ENCODE data around the gene VAV3. TPM values are rescaled to one million over a fixed set of nuclear protein-coding genes. Genes with fewer than 3 reads are reported as not detected.
A peak's percentile ranks its signal among the peaks of the same experiment; 100 is the strongest.

VAV3 gene
- total RNA-seq, 2 experiments from 2014 or later = 2.3 to 8.3 TPM

DNA sequence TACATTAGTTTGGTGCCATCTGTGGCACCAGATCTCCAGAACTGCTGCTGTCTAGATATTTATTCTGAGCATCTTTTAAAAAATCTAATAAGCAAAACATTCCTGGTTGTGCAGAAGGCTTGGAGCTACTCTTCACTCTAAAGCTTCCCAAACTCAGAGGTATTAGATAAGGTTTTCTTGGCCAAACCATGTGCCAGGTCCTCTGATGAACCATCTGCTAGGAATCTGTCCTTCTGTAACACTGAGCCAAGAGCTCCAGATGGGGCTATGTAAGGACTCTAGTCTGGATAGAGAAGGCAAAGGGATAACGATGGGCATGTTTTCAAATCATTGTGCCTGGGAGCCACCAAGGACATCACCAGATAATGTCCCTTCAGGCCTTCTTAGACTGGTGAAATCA, 413.5 kb downstream of the VAV3 start:
- Histone ChIP-seq H3K27ac (ENCODE audit: low read depth, low read length, poor library complexity, severe bottlenecking) (no peak overlapping the region), H3K36me3 (ENCODE audit: insufficient read depth, low read length) (no peaks in the 10 kb centered on the region), H3K4me1 (ENCODE audit: insufficient read depth, low read length, poor library complexity, severe bottlenecking) (no peaks in the 10 kb centered on the region), H3K79me2 (ENCODE audit: insufficient read depth, low read depth, low read length) (no peaks in the 10 kb centered on the region), H3K4me3 (ENCODE audit: low read depth, low read length, poor library complexity, severe bottlenecking) (no peak overlapping the region), H3K4me2 (ENCODE audit: low read length) (no peak overlapping the region), H3K9me3 (ENCODE audit: low read length) (no peaks in the 10 kb centered on the region), H2AFZ (ENCODE audit: low read length) (no peak overlapping the region), H4K20me1 (ENCODE audit: insufficient read depth, low read length) (no peaks in the 10 kb centered on the region), H3K9me2 (ENCODE audit: insufficient read depth, low read length) (no peaks in the 10 kb centered on the region)
- TF ChIP-seq EZH2phosphoT487 (IDR thresholded peaks at IDR 0.05; ENCODE audit: borderline replicate concordance, low read depth, low read length) = no peak
- TF ChIP-seq, protein P1, sequence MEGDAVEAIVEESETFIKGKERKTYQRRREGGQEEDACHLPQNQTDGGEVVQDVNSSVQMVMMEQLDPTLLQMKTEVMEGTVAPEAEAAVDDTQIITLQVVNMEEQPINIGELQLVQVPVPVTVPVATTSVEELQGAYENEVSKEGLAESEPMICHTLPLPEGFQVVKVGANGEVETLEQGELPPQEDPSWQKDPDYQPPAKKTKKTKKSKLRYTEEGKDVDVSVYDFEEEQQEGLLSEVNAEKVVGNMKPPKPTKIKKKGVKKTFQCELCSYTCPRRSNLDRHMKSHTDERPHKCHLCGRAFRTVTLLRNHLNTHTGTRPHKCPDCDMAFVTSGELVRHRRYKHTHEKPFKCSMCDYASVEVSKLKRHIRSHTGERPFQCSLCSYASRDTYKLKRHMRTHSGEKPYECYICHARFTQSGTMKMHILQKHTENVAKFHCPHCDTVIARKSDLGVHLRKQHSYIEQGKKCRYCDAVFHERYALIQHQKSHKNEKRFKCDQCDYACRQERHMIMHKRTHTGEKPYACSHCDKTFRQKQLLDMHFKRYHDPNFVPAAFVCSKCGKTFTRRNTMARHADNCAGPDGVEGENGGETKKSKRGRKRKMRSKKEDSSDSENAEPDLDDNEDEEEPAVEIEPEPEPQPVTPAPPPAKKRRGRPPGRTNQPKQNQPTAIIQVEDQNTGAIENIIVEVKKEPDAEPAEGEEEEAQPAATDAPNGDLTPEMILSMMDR (conservative IDR thresholded peaks at IDR 0.05; ENCODE audit: low read length) = no peak
- no peak for DNase-seq (ENCODE audit: low spot score)
- intact Hi-C loops (cut with micrococcal nuclease; ENCODE audit: unreplicated experiment) = no loop called here
- CTCF ChIA-PET (ENCODE audit: unreplicated experiment) = no interaction called here
- BruUV-seq (replicated peaks) = no TSS peak
- POLR2A ChIA-PET = no interaction called here

- Histone ChIP-seq H3K4me2 (ENCODE audit: low read length) (no peak overlapping the region), H4K20me1 (ENCODE audit: insufficient read depth, low read length) (no peaks in the 10 kb centered on the region), H3K27ac (ENCODE audit: low read depth, low read length, poor library complexity, severe bottlenecking) (no peak overlapping the region), H3K36me3 (ENCODE audit: insufficient read depth, low read length) (no peaks in the 10 kb centered on the region), H3K4me1 (ENCODE audit: insufficient read depth, low read length, poor library complexity, severe bottlenecking) (no peaks in the 10 kb centered on the region), H3K9me2 (ENCODE audit: insufficient read depth, low read length) (no peaks in the 10 kb centered on the region), H2AFZ (ENCODE audit: low read length) (no peak overlapping the region), H3K9me3 (ENCODE audit: low read length) (no peaks in the 10 kb centered on the region), H3K4me3 (ENCODE audit: low read depth, low read length, poor library complexity, severe bottlenecking) (no peak overlapping the region), H3K79me2 (ENCODE audit: insufficient read depth, low read depth, low read length) (no peaks in the 10 kb centered on the region)
- POLR2A ChIA-PET = interaction anchor here (0.6 kb wide), 1 partner anchor 1230 kb away, joined by 5 read pairs; no protein-coding TSS in a partner anchor
- CTCF ChIA-PET (ENCODE audit: unreplicated experiment) = no interaction called here
- intact Hi-C loops (cut with micrococcal nuclease; ENCODE audit: unreplicated experiment) = no loop called here
- TF ChIP-seq EZH2phosphoT487 (IDR thresholded peaks at IDR 0.05; ENCODE audit: borderline replicate concordance, low read depth, low read length) = no peak
- TF ChIP-seq, protein P1 (conservative IDR thresholded peaks at IDR 0.05; ENCODE audit: low read length) = no peak
- no TSS peak for BruUV-seq (replicated peaks)
- DNase-seq (ENCODE audit: low spot score) = no peak
Observed at GRCh38 chr1:107550358-107550757, 414.6 kb downstream of the VAV3 start.

DNA sequence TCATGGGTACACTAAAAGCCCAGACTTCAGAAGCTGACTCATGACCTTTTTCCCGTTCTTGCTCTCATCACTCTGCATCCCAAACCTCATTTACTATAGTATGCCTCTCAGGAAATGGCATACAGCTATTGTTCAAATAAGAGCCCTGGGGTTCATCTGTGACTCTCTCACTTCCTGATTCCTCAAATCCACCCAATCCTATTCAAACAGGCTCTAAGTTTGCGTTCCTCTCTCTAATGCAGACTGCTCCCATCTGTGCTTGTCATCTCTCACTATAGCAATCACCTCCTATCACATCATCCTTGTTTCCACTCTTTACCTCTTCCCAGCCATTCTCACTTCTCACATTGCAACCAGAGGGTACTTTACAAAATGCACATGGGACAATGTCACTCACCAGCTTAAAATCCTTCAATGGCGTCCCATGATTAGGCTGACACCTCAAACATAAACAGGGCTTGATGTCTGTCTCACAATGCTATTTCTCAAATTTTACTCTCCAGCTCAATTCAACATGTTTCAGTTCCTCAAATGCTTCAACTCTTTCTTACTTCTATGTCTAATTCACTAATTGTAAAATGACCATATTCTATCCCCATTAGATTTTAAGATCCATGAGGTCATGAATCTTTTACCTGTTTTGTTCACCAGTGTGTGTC, 415.7 kb downstream of the VAV3 start:
- intact Hi-C loops (cut with micrococcal nuclease; ENCODE audit: unreplicated experiment) = no loop called here
- peak; percentile 27 for DNase-seq (ENCODE audit: low spot score)
- no peak overlapping the region; the same call in 1 of the 2 replicates for H2AFZ ChIP-seq (ENCODE audit: low read length)
- TF ChIP-seq, protein P1 (conservative IDR thresholded peaks at IDR 0.05; ENCODE audit: low read length) = no peak
- no peak for TF ChIP-seq EZH2phosphoT487 (IDR thresholded peaks at IDR 0.05; ENCODE audit: borderline replicate concordance, low read depth, low read length)
- no peak overlapping the region for H3K4me3 ChIP-seq (ENCODE audit: low read depth, low read length, poor library complexity, severe bottlenecking)
- no peak overlapping the region for H3K27ac ChIP-seq (ENCODE audit: low read depth, low read length, poor library complexity, severe bottlenecking)
- H3K4me2 ChIP-seq (ENCODE audit: low read length) = no peak overlapping the region
- no peaks in the 10 kb centered on the region for H3K79me2 ChIP-seq (ENCODE audit: insufficient read depth, low read depth, low read length)
- no peaks in the 10 kb centered on the region for H3K36me3 ChIP-seq (ENCODE audit: insufficient read depth, low read length)
- no peaks in the 10 kb centered on the region for H3K4me1 ChIP-seq (ENCODE audit: insufficient read depth, low read length, poor library complexity, severe bottlenecking)
- ChIA-PET CTCF (ENCODE audit: unreplicated experiment) (no interaction called here), POLR2A (no interaction called here)
- no peaks in the 10 kb centered on the region for H3K9me3 ChIP-seq (ENCODE audit: low read length)
- no TSS peak for BruUV-seq (replicated peaks)
- H3K9me2 ChIP-seq (ENCODE audit: insufficient read depth, low read length) = no peaks in the 10 kb centered on the region
- H4K20me1 ChIP-seq (ENCODE audit: insufficient read depth, low read length) = no peaks in the 10 kb centered on the region

Data from OCI-LY7 (cell line).